Measurements from ENCODE around the gene GABPA. TPM values are rescaled to one million over a fixed set of nuclear protein-coding genes. Genes with fewer than 3 reads are reported as not detected.
A peak's percentile ranks its signal among the peaks of the same experiment; 100 is the strongest.

GABPA gene
- total and polyA plus RNA-seq, 9 donors, result 14.8 to 32.5 (median 25.3) TPM

DNA sequence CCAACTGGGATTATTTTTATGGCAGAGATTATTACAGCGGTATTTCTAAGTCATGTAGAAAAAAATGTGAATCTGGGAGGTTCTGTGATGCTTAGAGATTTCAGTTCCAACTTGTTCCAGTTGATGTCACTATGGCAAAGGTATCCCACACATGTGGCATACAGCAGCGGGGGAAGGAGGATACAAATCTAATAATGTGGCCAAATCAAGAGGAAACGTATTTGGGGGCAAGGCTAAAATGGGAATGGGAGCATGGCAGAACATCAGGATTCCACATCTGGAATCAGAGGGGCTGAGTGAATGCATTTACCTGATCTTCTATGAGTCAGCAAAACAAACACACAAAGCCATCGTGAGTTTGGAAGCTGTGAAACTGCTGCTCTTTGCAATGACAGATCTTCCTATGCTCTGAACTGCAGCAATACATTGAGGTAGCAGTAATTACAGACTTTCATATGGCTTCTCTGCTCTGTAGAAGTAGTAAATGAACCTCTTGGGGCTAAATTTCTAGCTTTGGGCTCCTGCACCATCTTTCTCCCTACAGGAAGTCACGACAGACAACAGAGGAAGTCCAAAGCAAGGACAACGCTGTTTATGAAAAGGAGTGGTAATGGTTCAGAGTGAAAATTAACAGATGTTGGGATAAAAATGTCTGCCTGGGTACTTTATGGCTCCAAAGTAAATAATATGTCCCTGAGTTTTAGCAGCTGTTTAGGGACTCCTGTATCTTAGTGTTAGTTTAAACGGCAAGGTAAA lies 55.5 kb downstream of the GABPA start:
- H3K36me3 ChIP-seq, result no peaks in the 10 kb centered on the region
- no peaks in the 10 kb centered on the region for H3K27me3 ChIP-seq
- H3K4me1 ChIP-seq (ENCODE audit: insufficient read depth), result no peaks in the 10 kb centered on the region
- intact Hi-C loops (cut with DNase I), result no loop called here
- H3K4me3 ChIP-seq, result peak overlapping the region; percentile 8
- no peak for DNase-seq
- H3K27ac ChIP-seq, result no peak overlapping the region
- no peaks in the 10 kb centered on the region for H3K9me3 ChIP-seq
- WGBS, 3 donors, result 2 to 5% (median 4%) methylated on average over 7 of the region's 7 CpGs
- TF ChIP-seq, protein P1, sequence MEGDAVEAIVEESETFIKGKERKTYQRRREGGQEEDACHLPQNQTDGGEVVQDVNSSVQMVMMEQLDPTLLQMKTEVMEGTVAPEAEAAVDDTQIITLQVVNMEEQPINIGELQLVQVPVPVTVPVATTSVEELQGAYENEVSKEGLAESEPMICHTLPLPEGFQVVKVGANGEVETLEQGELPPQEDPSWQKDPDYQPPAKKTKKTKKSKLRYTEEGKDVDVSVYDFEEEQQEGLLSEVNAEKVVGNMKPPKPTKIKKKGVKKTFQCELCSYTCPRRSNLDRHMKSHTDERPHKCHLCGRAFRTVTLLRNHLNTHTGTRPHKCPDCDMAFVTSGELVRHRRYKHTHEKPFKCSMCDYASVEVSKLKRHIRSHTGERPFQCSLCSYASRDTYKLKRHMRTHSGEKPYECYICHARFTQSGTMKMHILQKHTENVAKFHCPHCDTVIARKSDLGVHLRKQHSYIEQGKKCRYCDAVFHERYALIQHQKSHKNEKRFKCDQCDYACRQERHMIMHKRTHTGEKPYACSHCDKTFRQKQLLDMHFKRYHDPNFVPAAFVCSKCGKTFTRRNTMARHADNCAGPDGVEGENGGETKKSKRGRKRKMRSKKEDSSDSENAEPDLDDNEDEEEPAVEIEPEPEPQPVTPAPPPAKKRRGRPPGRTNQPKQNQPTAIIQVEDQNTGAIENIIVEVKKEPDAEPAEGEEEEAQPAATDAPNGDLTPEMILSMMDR (IDR thresholded peaks at IDR 0.05), result no peak
- TF ChIP-seq POLR2A (IDR thresholded peaks at IDR 0.05) (no peak), EP300 (IDR thresholded peaks at IDR 0.05) (no peak)

DNA sequence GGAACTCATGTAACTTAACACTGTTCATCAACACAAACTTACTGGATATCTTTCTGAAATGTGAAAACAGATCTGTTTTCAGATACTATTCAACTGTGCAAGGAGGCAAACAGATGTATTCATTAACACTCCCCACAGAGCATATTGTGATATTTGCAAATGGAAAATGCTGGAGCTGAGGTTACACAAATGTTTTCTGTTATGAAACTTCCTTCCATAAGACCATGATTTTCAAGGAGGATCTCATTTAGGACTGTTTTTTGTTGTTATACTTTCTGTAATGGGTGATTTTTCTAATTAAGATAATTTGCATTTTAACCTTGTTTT lies 56.1 kb downstream of the GABPA start:
- intact Hi-C loops (cut with DNase I), result no loop called here
- DNase-seq, result no peak
- Histone ChIP-seq H3K27ac (no peak overlapping the region), H3K36me3 (no peaks in the 10 kb centered on the region), H3K27me3 (no peaks in the 10 kb centered on the region), H3K4me1 (ENCODE audit: insufficient read depth) (no peaks in the 10 kb centered on the region), H3K9me3 (no peaks in the 10 kb centered on the region), H3K4me3 (no peak overlapping the region)
- TF ChIP-seq, protein P1 (IDR thresholded peaks at IDR 0.05), result no peak
- TF ChIP-seq POLR2A (IDR thresholded peaks at IDR 0.05) (no peak), EP300 (IDR thresholded peaks at IDR 0.05) (no peak)

DNA sequence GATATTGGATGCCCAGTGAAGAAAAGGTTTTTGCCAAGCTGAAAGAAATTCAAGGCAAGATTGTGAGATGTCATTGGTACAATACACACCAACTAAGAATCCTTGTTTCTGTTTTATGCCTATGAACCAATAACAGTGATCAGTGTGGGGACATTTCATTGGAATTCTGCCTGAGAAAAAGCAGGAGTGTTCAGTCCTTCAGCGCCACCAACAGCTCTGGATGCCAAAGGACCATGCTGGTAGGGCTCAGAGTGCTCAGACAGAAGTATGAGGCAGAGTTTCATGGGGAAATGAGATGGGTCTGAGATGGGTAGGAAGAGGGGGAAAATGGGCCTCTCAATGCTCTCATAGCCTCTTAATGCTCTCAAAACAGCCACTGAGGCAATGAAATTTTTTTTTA lies 56.5 kb downstream of the GABPA start:
- Histone ChIP-seq H3K27ac (no peak overlapping the region), H3K4me3 (no peak overlapping the region), H3K36me3 (no peaks in the 10 kb centered on the region), H3K9me3 (no peaks in the 10 kb centered on the region), H3K27me3 (no peaks in the 10 kb centered on the region), H3K4me1 (ENCODE audit: insufficient read depth) (no peaks in the 10 kb centered on the region)
- WGBS, 3 donors, result 90 to 93% (median 92%) methylated on average over 1 of the region's 1 CpG
- DNase-seq, result no peak
- TF ChIP-seq, protein P1 (IDR thresholded peaks at IDR 0.05), result no peak
- TF ChIP-seq POLR2A (IDR thresholded peaks at IDR 0.05) (no peak), EP300 (IDR thresholded peaks at IDR 0.05) (no peak)
- intact Hi-C loops (cut with DNase I), result no loop called here

DNA sequence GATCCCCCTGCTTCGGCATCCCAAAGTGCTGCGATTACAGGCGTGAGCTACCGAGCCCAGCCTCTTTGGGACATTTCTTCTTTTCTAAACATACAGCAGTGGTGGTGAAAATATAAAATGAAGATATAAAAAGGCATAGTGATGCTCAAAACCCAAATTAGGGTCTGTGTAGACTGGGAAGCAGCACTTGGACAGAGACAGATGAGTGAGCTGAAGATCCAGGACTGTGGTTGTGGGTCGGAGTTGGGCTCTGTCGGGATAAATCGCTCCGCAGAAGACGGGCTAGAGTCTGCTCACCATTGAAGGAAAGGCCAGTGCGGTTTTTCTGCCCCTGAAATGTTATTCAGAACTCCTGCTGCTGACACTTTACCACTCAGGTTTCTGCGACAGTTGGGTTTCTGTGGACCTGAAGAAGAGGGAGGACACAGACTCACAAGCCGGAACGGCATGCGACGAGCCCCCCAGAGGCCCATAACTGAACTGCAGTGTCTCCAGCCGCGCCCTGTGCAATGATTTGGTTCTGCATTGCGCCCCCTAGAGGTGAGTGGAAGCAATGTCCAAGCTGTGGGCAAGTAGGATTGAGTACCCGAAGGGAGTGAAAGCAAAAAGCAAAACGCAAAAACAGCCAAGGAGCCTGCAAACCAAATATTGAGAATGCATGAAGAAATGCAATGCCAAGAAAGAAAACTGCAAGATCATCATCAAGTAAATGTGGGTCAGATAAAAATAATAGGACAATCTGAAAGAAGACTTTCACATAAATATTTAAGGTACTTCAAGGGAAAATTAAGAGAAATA lies 66.6 kb downstream of the GABPA start:
- no peak overlapping the region for H3K4me3 ChIP-seq
- 33 to 43% (median 37%) methylated on average over 20 of the region's 20 CpGs for WGBS, 3 donors
- H3K36me3 ChIP-seq, result no peaks in the 10 kb centered on the region
- H3K4me1 ChIP-seq (ENCODE audit: insufficient read depth), result no peaks in the 10 kb centered on the region
- no peak overlapping the region for H3K27ac ChIP-seq
- H3K27me3 ChIP-seq, result no peaks in the 10 kb centered on the region
- intact Hi-C loops (cut with DNase I), result no loop called here
- DNase-seq, result peak; percentile 38 to 76 (median 63)
- no peak for TF ChIP-seq POLR2A (IDR thresholded peaks at IDR 0.05)
- TF ChIP-seq, protein P1 (IDR thresholded peaks at IDR 0.05), result peak; percentile 17 to 38 (median 37)
- no peaks in the 10 kb centered on the region for H3K9me3 ChIP-seq
